Fibroblast of skin of back (primary cell): ENCODE measurements around the gene DLST.

Experiments used
- DNase-seq: peaks from one replicate; pipeline ENCODE4 v3.0.0-alpha.2; 2013

Gene DLST

DNA sequence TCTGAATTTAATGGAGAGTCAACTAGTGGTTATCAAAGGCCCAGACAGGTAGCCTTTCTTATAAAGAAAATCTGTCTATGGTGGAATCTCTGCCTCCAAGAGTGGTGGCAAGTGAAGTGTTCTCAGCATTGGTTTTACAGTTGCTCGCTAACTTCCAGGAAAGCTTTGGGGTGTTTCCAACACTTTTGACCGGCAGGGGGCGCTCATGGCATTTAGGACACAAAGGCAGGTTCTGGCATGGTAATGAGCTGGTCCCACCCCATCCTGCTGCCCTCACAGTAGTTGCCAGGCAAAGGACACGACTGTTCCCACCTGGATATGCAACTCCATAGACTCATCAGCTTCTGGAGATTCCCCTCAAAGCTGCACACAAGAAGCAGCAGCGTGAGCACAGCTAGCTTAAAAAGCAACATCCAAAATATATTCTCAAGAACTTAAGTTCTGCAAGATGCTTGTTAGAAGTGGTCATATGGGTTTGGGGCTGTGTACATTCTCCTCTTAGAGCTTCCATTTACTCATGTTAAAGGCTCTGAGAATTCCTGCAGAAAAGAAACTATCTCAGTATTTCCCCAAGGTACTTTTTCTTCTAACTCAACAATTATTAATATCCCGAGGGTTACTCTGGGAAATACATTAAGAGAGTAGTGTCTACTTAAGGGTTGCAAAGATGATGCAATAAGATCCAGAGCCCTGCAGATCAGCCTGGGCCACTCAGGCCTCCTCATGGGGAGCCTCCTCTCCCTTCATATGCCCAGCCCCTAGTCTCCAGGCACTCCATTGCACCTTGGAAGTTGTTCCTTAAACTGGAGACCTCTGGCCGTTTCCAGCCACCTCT, 20.6 kb upstream of the DLST start:
- DNase-seq, result peak; percentile 80

DNA sequence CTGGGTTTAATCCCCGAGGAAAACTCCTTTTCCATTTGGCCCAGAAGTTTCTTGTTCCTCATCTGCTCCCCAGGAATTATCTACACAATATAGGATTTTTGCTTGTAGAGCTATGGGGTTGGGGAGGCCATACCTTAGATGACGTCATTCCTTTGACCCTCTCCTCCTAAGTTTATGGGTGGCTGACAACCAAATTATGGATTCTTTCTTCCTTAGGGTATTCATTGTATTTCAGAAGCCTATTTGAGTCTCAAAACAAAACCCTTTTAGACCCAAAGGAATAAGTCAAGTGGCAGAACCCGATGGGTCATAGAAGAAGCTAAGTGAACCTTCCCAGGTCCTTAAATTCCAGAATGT, 20.0 kb upstream of the DLST start:
- no peak for DNase-seq

DNA sequence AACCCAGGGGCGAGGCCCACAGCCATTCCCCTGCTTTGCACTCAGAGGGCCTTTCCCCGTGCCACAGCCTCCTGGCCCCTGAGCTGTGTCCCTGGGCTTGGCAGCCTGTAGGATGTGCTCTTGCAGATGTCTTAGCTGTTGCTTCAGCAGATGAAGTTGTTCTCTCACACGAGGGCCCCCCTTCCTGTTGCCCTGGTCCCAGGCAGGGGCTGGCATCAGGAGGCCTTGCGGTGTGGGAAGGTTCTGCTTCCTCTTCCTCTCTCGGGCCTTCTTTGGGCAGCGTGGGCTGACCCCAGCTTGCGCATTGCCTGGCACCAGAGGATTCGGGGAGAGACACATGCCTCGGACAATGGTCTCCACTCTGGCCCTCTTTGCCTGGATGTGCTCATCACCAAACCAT, 18.4 kb upstream of the DLST start:
- no peak for DNase-seq

- no peak for DNase-seq
These were observed 17.5 kb upstream of the DLST start for GRCh38 chr14:74864198-74864597.

DNA sequence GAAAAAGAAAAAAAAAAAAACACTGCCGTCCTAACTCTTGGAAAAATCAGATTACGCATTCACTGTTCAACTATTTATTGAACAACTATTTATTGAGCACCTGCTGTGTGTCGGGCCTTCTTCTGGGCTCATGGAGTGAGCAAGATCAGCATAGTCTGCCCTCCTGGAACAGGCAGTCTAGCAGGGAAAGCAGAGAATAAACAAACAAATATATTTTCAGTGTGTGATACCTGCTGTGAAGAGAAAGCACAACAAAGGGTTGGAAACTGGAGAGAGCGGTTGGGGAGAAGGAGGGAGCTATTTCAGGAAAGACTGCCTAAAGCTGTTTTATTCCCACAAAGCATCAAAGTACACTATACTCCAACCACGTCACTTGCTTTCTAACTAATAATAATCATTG, 16.6 kb upstream of the DLST start:
- no peak for DNase-seq

DNA sequence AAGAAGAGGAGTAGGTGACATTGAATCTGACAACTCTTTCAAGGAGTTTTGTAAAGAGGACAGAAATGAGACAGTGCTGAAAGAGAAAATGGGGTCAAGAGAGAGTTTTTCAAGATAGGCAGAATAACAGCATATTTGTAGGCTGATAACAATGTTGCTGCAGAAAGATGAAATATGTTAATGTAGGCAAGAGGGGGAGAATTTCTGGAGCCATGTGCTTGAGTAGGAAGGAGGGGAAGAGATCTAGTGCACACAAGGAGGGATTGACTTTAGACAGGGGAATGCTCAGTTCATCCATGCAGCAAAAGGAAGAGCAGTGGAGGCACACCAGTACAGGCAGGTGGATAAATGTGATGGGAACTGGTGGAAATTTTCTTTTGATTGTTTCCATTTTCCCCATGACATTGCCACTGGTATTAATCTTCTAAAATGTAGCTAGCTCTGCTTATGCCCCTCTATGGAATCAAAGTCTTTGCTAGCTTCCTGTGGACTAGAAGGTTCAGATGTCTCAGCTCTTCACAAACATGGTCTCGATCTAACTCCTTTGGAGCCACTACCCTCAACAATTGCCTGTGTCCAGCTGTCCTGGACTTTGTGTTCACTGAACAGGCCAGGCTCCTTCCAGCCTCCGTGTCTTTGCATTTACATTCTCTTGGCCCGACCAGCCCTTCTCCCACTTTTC, 14.9 kb upstream of the DLST start:
- DNase-seq, result no peak

- no peak for DNase-seq
These were observed 14.0 kb upstream of the DLST start for GRCh38 chr14:74867673-74868072.

DNA sequence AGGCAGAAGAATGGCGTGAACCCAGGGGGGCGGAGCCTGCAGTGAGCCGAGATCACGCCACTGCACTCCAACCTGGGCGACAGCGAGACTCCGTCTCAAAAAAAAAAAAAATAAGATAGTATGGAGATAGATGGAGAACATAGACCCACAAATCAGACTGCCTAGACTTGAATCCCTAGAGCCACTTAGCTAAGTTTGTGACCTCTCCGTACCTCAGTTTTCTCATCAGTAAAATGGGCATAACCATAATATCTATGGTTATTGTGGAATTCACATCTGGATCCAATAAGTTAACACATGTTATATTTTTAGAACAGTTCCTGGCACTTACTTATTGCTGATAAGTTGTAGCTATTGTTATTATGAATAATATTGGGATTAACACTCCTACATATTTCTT, 13.0 kb upstream of the DLST start:
- peak; percentile 7 for DNase-seq

DNA sequence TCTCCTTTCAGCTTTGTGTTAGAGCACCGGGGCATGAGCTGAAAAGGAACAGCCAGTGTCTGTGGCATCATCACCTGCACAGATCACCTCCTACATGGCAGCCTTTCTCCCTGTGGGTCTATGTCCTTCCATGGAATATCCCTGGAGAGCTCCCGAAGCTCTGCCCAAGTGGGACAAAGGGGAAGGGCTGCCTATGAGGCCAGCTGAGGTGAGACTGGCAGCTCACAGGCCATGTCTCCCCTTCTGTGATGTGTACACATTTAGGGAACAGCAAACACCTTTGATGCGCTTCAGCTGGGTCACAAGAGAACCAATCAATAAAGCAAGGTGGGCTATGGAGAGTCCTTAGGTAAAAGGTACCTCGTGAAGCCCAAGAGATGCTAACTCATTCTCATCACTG, 9.9 kb upstream of the DLST start:
- DNase-seq, result no peak

DNA sequence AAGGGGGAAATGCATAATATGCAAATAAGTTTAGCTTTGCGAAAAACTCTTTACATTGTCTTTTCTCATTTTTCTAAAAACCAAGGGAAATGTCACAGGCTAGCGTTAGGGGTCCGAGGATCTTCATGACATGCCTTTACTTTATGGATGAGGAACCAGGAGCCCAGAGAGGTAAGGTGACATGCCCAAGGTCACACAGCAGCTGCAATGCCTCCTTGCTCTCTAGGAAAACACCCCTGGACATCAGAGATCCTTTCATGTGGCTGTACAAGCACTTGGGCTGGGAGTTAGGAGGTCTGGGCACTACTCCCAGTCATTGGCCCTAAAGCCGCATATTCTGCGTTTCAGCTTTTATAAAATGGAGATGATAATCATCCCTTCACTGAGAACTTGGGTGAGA, 6.5 kb upstream of the DLST start:
- no peak for DNase-seq

DNA sequence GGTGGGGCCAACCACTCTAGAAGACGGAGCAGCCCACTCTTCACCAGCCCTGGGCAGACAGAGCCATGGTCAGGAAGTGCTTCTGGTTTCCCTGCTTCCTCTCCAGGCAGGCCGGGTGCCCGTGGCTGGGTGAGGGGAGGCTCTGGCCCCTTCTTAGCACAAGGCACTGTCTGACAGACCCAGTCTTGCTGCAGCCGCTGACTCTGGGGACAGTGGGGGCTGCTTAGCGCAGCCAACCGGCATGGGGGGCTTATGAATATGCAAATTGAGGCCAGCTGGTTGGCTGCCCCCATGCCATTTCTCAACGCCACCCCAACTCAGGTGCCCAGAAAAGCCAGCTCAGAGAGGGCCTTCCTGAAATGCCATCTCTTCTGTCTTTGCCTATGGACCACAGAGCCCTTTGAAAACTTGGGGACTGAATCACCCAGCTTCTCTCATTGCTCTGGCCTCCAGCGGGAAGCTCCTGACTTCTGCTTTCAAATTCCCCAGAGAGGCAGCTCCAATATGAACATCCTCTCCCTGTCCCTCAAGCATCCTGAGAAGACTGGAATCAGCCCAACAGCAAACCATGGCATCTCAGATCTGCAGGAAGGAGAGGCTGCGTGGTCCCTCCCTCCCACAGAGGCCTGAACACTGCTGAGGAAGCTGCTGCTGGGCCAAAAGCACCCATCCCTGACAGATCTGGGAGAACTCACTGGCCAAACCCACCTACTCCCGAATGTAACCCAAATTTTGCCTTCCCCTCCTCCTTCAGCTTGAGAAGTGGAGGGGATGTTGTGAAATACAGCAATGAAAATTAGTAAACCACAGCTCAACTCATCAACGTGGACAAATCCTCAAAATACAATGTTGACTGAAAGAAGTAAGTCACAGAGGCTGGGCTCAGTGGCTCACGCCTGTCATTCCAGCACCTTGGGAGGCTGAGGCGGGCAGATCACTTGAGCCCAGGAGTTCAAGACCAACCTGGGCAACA, 5.5 kb upstream of the DLST start, which contains the start of gene PROX2:
PROX2 (minus strand) TSS at position 205 of the 973 bp plus-strand sequence. CDS start 12,311 bp downstream, outside the sequence.
- peak; percentile 59 for DNase-seq

GRCh38 chr14:74879427-74880182, 2.1 kb upstream of the DLST start:
- DNase-seq, result no peak

DNA sequence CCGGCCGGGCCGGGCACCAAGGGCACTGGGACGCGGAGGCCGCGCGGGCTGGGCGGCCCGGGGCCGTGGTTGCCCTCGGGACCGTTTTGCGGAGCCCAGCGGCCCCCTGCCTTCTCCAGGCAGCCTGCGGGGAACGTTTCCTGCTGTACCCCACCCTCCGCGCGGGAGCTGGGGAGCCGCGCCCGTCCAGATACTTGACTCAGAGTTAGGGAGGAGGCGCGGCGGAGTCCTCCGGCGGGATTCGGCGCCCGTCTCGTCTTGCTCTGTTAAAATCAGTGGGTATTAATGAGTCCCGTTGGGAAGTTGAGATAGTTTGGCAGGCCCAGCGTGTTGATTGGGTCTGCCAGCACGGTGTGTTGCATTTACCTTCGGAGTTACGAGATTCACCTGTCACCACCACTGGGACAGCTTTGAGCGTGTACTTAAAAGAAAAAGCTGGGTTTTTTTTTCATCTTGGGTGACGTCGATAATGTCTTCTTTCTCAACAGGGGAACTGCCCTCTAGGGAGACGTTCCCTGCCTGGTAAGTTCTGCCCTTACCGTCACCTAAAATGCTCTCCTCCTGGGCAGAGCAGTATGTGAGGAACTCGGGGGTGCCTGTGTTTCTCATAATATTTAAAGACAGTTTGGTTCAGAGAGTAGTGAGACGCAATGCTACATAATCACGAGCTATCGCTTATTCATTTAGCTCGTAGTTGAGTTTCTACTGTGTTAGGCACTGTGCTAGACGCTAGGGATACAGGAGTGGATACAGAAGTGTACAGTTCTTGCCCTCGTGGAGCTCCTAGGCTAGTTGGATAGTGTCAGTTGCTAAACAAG, 596 bp downstream of the DLST start:
- DNase-seq, result peak; percentile 43

GRCh38 chr14:74886001-74886400, 4.3 kb downstream of the DLST start:
- peak; percentile 83 for DNase-seq

DNA sequence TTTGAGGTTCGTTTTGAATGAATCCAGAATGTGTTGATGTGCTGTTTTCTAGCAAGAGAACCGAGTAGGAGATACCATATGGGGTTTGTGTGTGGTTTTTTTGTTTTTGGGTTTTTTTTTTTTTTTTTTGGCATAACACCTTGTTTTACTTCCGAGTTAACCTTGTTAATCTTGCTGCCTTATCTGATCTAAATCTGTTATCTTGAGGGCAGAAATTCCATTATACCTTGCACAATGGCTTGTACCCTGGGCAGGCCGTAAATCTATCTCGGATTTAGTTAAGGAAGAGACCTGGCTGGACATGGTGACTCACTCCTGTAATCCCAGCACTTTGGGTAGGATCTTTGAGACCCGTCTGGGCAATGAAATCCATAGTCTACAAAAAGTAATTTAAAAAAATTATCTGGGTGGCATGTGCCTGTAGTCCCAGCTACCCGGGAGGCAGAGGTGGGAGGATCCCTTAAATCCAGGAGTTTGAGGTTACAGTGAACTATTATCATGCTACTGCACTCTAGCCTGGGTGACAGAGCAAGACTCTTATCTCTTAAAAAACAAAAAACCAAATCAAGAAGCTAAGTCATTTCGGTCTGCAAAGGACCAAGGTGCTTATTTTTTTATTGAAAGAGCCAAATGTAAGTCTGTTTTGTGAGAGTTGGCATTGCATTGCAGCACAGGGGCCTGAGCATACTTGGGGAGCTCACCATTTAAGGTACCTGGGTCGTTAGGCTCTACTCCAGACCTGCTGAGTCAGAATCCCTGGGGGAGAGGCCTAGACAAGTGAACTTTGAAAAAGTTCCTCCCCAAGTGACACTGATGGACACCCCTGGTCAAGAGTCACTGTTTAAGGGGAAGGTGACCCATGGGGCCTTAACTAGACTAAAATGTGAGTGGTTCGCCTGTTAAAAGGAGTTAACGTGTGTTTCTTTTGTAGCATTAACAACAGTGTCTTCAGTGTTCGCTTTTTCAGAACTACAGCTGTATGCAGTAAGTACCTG, 6.7 kb downstream of the DLST start:
- no peak for DNase-seq

DNA sequence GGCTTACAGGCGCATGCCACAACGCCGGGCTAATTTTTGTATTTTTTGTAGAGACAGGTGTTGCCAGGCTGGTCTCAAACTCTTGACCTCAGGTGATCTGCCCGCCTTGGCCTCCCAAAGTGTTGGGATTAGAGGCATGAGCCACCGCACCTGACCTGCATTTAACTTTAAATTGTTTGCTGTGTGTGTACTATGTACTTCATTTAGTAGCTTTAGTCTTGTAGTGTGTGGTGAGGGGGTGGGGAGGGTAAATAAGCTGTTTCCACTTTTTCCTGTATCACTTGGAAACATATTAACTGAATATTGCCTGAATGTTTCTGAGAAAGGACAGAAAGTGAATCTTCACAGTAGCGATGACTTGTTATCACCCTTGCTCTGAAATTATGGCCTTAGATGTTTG, 8.5 kb downstream of the DLST start:
- DNase-seq, result no peak

DNA sequence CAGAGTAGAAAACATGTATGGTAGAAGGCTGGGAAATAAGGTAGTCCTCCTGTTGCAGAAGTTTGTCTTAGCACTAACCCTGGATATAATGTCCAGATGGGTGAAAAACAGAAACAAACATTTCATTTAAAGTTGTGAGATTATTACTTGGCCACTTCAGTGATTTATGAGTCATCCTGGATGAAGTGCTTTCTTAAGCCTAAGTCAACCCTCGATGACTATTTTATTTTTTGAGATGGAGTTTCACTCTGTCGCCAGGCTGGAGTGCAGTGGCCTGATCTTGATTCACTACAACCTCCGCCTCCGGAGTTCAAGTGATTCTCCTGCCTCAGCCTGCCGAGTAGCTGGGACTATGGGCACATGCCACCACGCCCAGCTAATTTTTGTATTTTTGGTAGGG, 10.2 kb downstream of the DLST start:
- peak; percentile 26 for DNase-seq

DNA sequence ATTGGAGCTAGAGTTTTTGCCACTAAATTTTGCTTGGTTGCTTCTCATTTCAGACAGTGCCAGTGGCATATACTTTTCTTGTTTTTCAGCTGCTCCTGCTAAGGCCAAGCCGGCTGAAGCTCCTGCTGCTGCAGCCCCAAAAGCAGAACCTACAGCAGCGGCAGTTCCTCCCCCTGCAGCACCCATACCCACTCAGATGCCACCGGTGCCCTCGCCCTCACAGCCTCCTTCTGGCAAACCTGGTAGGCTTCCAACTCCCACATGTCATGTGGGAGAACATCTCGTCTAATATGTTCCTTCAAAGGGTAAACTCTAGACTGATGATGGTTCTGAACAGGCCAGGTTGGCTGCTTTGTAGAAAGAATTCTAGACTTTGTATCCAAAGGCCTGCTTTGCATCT, 11.0 kb downstream of the DLST start:
- no peak for DNase-seq

- DNase-seq, result no peak
These were observed 11.9 kb downstream of the DLST start for GRCh38 chr14:74893614-74894091.

DNA sequence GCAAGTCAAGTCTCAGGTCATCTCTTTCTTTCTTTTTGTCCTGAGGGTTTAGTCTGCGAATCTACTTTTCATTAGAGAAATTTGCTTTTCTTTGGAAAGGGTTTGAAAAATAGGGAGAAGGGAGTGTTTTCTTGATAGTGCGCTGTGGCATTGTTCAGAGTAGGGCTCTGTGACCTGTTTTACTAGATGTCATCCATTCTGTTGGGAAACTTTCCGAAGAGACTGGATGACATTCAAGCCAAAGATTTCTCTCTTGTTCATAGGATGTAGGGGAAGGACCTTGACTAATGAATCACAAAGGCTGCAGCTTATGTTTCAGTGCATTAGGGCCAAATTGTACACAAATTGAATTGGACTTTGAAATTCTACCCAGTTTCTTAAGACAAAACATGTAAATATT, 14.7 kb downstream of the DLST start:
- DNase-seq, result no peak
